ENCODE results near the gene SLC23A1.

- no peak for TF ChIP-seq CTCF (IDR thresholded peaks at IDR 0.05)
- no peak for TF ChIP-seq POLR2A (IDR thresholded peaks at IDR 0.05)
Measured at GRCh38 chr5:139389701-139390638, 6.9 kb upstream of the SLC23A1 start, which contains the start of gene MZB1.
